GM12878 (cell line): Measurements from ENCODE around the gene MMP14. TPM values are rescaled to one million over a fixed set of nuclear protein-coding genes. Genes with fewer than 3 reads are reported as not detected.
A peak's percentile ranks its signal among the peaks of the same experiment; 100 is the strongest.

ENCODE experiments used
- ATF2 ChIP-seq: IDR thresholded peaks from 2 replicates; pipeline ENCODE4 v1.6.1; 2012; ENCODE audit warnings: low read length, inconsistent platforms
- ELK1 ChIP-seq: IDR thresholded peaks from 2 replicates; pipeline ENCODE4 v1.6.1; 2012; ENCODE audit warnings: low read depth, low read length, improper control_type of control experiment
- EP300 ChIP-seq, 2 experiments: fragments of 150-350 bp in 1 of 2; IDR thresholded peaks; 2 replicates each; pipeline ENCODE4 v1.6.1; 2011 to 2012; ENCODE audit warnings: low read depth in 2 of 2, low read length in 2 of 2, borderline replicate concordance in 1 of 2, improper control_type of control experiment in 1 of 2, inconsistent platforms in 1 of 2; ENCODE audit not compliant: control insufficient read depth in 1 of 2
- NR2C2 ChIP-seq: IDR thresholded peaks from 2 replicates; pipeline ENCODE4 v1.6.1; 2011; ENCODE audit warnings: borderline replicate concordance, low read depth; ENCODE audit not compliant: control insufficient read depth, insufficient read length
- SMAD1 ChIP-seq: fragments of 450-650 bp; IDR thresholded peaks from 2 replicates; pipeline ENCODE4 v1.6.1; 2018; ENCODE audit warnings: mild to moderate bottlenecking, low read depth; ENCODE audit not compliant: partially characterized antibody
- SPI1 ChIP-seq: IDR thresholded peaks from 2 replicates; pipeline ENCODE4 v1.6.1; 2011; ENCODE audit warnings: low read depth, mild to moderate bottlenecking, low read length, moderate library complexity, borderline replicate concordance; ENCODE audit not compliant: insufficient read depth
- SREBF1 ChIP-seq: IDR thresholded peaks from 2 replicates; pipeline ENCODE4 v1.6.1; 2012; ENCODE audit warnings: mild to moderate bottlenecking, low read length
- TARDBP ChIP-seq: IDR thresholded peaks from 2 replicates; pipeline ENCODE4 v1.6.1; 2016; ENCODE audit warnings: borderline replicate concordance
- ZBTB11 ChIP-seq: fragments of 450-650 bp; formaldehyde crosslinking; IDR thresholded peaks from 2 replicates; pipeline ENCODE4 v1.5.0; 2022; ENCODE audit warnings: mild to moderate bottlenecking, missing genetic modification characterization
- polyA plus RNA-seq, 11 experiments: library from polyadenylated mRNA; depleted of rRNA in 4 of 11; unstranded in 6 of 11; stranded (reverse) in 5 of 11; fragments of >200 nt; fragmentation: Nextera tagmentation in 4 of 11; fragmentation: Illumina TruSeq in 1 of 11; extraction: Ambion mirVana in 4 of 11; extraction: Trizol in 1 of 11; gene quantifications; 1 replicate in 1 of 11; 2 replicates in 10 of 11; pipeline versions ENCODE4 v1.2.1 to v1.2.3, GENCODE V29; 2011 to 2016; ENCODE audit warnings: inconsistent platforms in 2 of 11, missing spikeins in 2 of 11, low read depth in 1 of 11
- total RNA-seq, 4 experiments: library from RNA; depleted of rRNA in 3 of 4; stranded (reverse); fragments of >200 nt in 3 of 4; fragmentation: Illumina TruSeq in 1 of 4; extraction: Trizol in 1 of 4; gene quantifications; 2 replicates each; pipeline versions ENCODE4 v1.2.1 to v1.2.3, GENCODE V29; 2013 to 2021

MMP14 gene
- total and polyA plus RNA-seq, 10 of the 15 experiments (the other 5 are each of a cell fraction or from before 2014, with no cell fraction given): 0.31 to 1.9 (median 0.70) TPM; not detected in 2

GRCh38 chr14:22802860-22803686 is 33.3 kb upstream of the MMP14 start (continued):
- TF ChIP-seq SPI1 (peak; percentile 85), EP300 (IDR thresholded peaks at IDR 0.05; ENCODE audit: borderline replicate concordance in 1 of 2, control insufficient read depth in 1 of 2, low read depth in 2 of 2, low read length in 2 of 2) (0 out of 4 replicates have a peak, but pooled peaks of 1 of the 2 experiments have one; percentile 11), SREBF1 (no peak), ZBTB11 (CRISPR knock-in tag) (no peak), TARDBP (no peak), NR2C2 (no peak), ATF2 (peak; percentile 53; the same call in 1 of the 2 replicates), ELK1 (peak; percentile 17; the same call in 1 of the 2 replicates), SMAD1 (peak; percentile 14)
